GM21737 (cell line): ENCODE measurements around the gene PRKAG2.
"Not testable (repeated sequence)": the region's sequence is repeated elsewhere in the genome, so short reads cannot be mapped to it uniquely, and the experiment has no call there.

Experiments used
- ATAC-seq: cut with Tn5 transposase; IDR thresholded peaks from one replicate; pipeline ENCODE4 v1.9.1; 2021; ENCODE audit warnings: mild to moderate bottlenecking, moderate library complexity; ENCODE audit not compliant: unreplicated experiment

PRKAG2 gene

GRCh38 chr7:151852486-151853396 lies 24.2 kb downstream of the PRKAG2 start:
- ATAC-seq: no peak

GRCh38 chr7:151851782-151852181 lies 25.1 kb downstream of the PRKAG2 start:
- ATAC-seq: no peak

GRCh38 chr7:151851145-151851751 lies 25.7 kb downstream of the PRKAG2 start:
- ATAC-seq: no peak

GRCh38 chr7:151850491-151851124 lies 26.3 kb downstream of the PRKAG2 start:
- ATAC-seq: no peak

- no peak for ATAC-seq
Measured at GRCh38 chr7:151849879-151850260, 27.0 kb downstream of the PRKAG2 start.

- no peak for ATAC-seq
Measured at GRCh38 chr7:151849008-151849878, 27.7 kb downstream of the PRKAG2 start.

- ATAC-seq: no peak
Measured at GRCh38 chr7:151847681-151848081, 29.2 kb downstream of the PRKAG2 start.

- no peak for ATAC-seq
Measured at GRCh38 chr7:151847136-151847535, 29.8 kb downstream of the PRKAG2 start.

- ATAC-seq: no peak
Measured at GRCh38 chr7:151845412-151846205, 31.3 kb downstream of the PRKAG2 start.

- ATAC-seq: no peak
Measured at GRCh38 chr7:151844825-151845200, 32.1 kb downstream of the PRKAG2 start.

GRCh38 chr7:151844071-151844824 lies 32.7 kb downstream of the PRKAG2 start:
- no peak for ATAC-seq

- ATAC-seq: no peak
Measured at GRCh38 chr7:151843181-151843580, 33.7 kb downstream of the PRKAG2 start.

- ATAC-seq: not testable (repeated sequence)
Measured at GRCh38 chr7:151841395-151842051, 35.4 kb downstream of the PRKAG2 start.

- ATAC-seq: no peak
Measured at GRCh38 chr7:151840088-151840910, 36.6 kb downstream of the PRKAG2 start.

- ATAC-seq: no peak
Measured at GRCh38 chr7:151839451-151839921, 37.4 kb downstream of the PRKAG2 start.

- ATAC-seq: peak; percentile 71
Measured at GRCh38 chr7:151838861-151839381, 38.0 kb downstream of the PRKAG2 start.

- no peak for ATAC-seq
Measured at GRCh38 chr7:151838072-151838471, 38.8 kb downstream of the PRKAG2 start.
